IMR-90 (cell line): ENCODE data around the gene DCAF17. TPM values are rescaled to one million over a fixed set of nuclear protein-coding genes. Genes with fewer than 3 reads are reported as not detected.
A peak's percentile ranks its signal among the peaks of the same experiment; 100 is the strongest.

Experiments
- ATAC-seq: fragments of 200-7000 bp; cut with Tn5 transposase; 2 replicates; pipeline ENCODE4 v1.9.1; 2020; ENCODE audit warnings: low read depth, mild to moderate bottlenecking, moderate library complexity
- BruUV-seq: library from RNA; stranded (reverse); fragments of 400-500 nt; replicated peaks from 2 replicates; lab custom pipeline; 2021; lab: Mats Ljungman, UMichigan
- CTCF ChIA-PET: fragments of 300-600 bp; formaldehyde crosslinking; extraction: SDS; loops from one replicate; lab custom pipeline; 2021; ENCODE audit warnings: antibody characterized with exemption; lab: Yijun Ruan, JAX
- POLR2A ChIA-PET: fragments of 300-600 bp; sonication (Branson Sonifier 250); formaldehyde crosslinking; loops from one replicate; lab custom pipeline; 2022; ENCODE audit warnings: antibody characterized with exemption; ENCODE audit not compliant: unreplicated experiment; lab: Charles Lee
- DNase-seq: peaks from one replicate; pipeline ENCODE4 v3.0.0; 2013
- H2AFZ ChIP-seq: replicated peaks from 2 replicates; pipeline ENCODE3; 2013; ENCODE audit warnings: low read length, mild to moderate bottlenecking; ENCODE audit not compliant: poor library complexity
- H2AK5ac ChIP-seq: 2 replicates; pipeline ENCODE4 v1.6.1; 2013; ENCODE audit warnings: low read depth, low read length, inconsistent platforms
- H2AK9ac ChIP-seq: replicated peaks from 2 replicates; pipeline ENCODE3; 2013; ENCODE audit warnings: mild to moderate bottlenecking, low read depth, low read length, moderate library complexity; ENCODE audit not compliant: poor library complexity
- H2BK120ac ChIP-seq: 2 replicates; pipeline ENCODE4 v1.6.1; 2013; ENCODE audit warnings: low read depth, low read length, inconsistent platforms
- H2BK15ac ChIP-seq: 3 replicates; pipeline ENCODE4 v1.6.1; 2013; ENCODE audit warnings: low read depth, low read length, inconsistent platforms
- H2BK20ac ChIP-seq: 2 replicates; pipeline ENCODE4 v1.6.1; 2013; ENCODE audit warnings: low read depth, mild to moderate bottlenecking, inconsistent platforms, low read length, moderate library complexity
- H2BK5ac ChIP-seq: 2 replicates; pipeline ENCODE4 v1.6.1; 2013; ENCODE audit warnings: mild to moderate bottlenecking, low read depth, low read length, inconsistent platforms; ENCODE audit not compliant: poor library complexity, severe bottlenecking
- H3K14ac ChIP-seq: replicated peaks from 2 replicates; pipeline ENCODE4 v1.6.1; 2013; ENCODE audit warnings: low read depth, low read length, inconsistent platforms
- H3K18ac ChIP-seq: 2 replicates; pipeline ENCODE4 v1.6.1; 2013; ENCODE audit warnings: low read depth, low read length, control low read depth
- H3K23ac ChIP-seq: 2 replicates; pipeline ENCODE4 v1.6.1; 2013; ENCODE audit warnings: low read depth, low read length, inconsistent platforms
- H3K27ac ChIP-seq: 2 replicates; pipeline ENCODE4 v1.5.1; 2013; ENCODE audit warnings: mild to moderate bottlenecking, control low read depth, low read length; ENCODE audit not compliant: insufficient read depth
- H3K27me3 ChIP-seq: 2 replicates; pipeline ENCODE4 v1.6.1; 2013; ENCODE audit warnings: low read length; ENCODE audit not compliant: control insufficient read depth, insufficient read depth
- H3K36me3 ChIP-seq: 2 replicates; pipeline ENCODE4 v1.6.1; 2013; ENCODE audit warnings: low read length, mixed read lengths; ENCODE audit not compliant: control insufficient read depth, insufficient read depth
- H3K4ac ChIP-seq: 2 replicates; pipeline ENCODE4 v1.6.1; 2013; ENCODE audit warnings: low read depth, low read length, inconsistent platforms
- H3K4me1 ChIP-seq: 2 replicates; pipeline ENCODE4 v1.6.1; 2013; ENCODE audit warnings: low read length, mixed read lengths; ENCODE audit not compliant: control insufficient read depth, insufficient read depth
- H3K4me2 ChIP-seq: 2 replicates; pipeline ENCODE4 v1.6.1; 2013; ENCODE audit warnings: low read depth, mild to moderate bottlenecking, control low read depth, low read length, moderate library complexity
- H3K4me3 ChIP-seq: 2 replicates; pipeline ENCODE4 v1.5.1; 2013; ENCODE audit warnings: low read depth, mild to moderate bottlenecking, control low read depth, low read length, moderate library complexity; ENCODE audit not compliant: insufficient read depth
- H3K56ac ChIP-seq: 2 replicates; pipeline ENCODE4 v1.6.1; 2013; ENCODE audit warnings: low read length, inconsistent platforms; ENCODE audit not compliant: insufficient read depth; ENCODE audit errors: extremely low read depth
- H3K79me1 ChIP-seq, 2 experiments: 2 replicates each; pipeline ENCODE4 v1.6.1; 2013; ENCODE audit warnings: low read length in 2 of 2, inconsistent platforms in 1 of 2, low read depth in 1 of 2
- H3K9ac ChIP-seq: 2 replicates; pipeline ENCODE4 v1.6.1; 2013; ENCODE audit warnings: low read depth, low read length, control low read depth
- H3K9me1 ChIP-seq: 2 replicates; pipeline ENCODE4 v1.6.1; 2013; ENCODE audit warnings: low read length, inconsistent platforms; ENCODE audit not compliant: insufficient read depth
- H3K9me3 ChIP-seq: 2 replicates; pipeline ENCODE4 v1.6.1; 2013; ENCODE audit warnings: low read length; ENCODE audit not compliant: control insufficient read depth, insufficient read depth
- H4K20me1 ChIP-seq: 2 replicates; pipeline ENCODE4 v1.6.1; 2013; ENCODE audit warnings: low read length, inconsistent platforms; ENCODE audit not compliant: insufficient read depth
- H4K5ac ChIP-seq: 2 replicates; pipeline ENCODE4 v1.6.1; 2013; ENCODE audit warnings: mild to moderate bottlenecking, low read depth, low read length, control low read depth
- H4K8ac ChIP-seq, 2 experiments: 2 replicates each; pipeline ENCODE4 v1.6.1; 2013; ENCODE audit warnings: low read depth in 2 of 2, low read length in 2 of 2, control low read depth in 1 of 2, inconsistent platforms in 1 of 2
- H4K91ac ChIP-seq: 2 replicates; pipeline ENCODE4 v1.6.1; 2013; ENCODE audit warnings: low read depth, low read length, inconsistent platforms; ENCODE audit not compliant: insufficient read depth
- CEBPB ChIP-seq: IDR thresholded peaks from 2 replicates; pipeline ENCODE4 v1.6.1; 2012; ENCODE audit warnings: low read depth, low read length, improper control_type of control experiment
- MAFK ChIP-seq: IDR thresholded peaks from 2 replicates; pipeline ENCODE4 v1.6.1; 2012; ENCODE audit warnings: low read depth, low read length, improper control_type of control experiment
- MXI1 ChIP-seq: IDR thresholded peaks from 2 replicates; pipeline ENCODE4 v1.6.1; 2012; ENCODE audit warnings: low read depth, mild to moderate bottlenecking, low read length, moderate library complexity, borderline replicate concordance
- NFE2L2 ChIP-seq: fragments of 150-350 bp; IDR thresholded peaks from 2 replicates; pipeline ENCODE4 v1.6.1; 2016; ENCODE audit warnings: low read depth, mild to moderate bottlenecking, low read length
- WGBS, 2 experiments: methylation state at CpG; one replicate each; pipeline versions ENCODE4 v1.1.5 to v1.1.7; 2013; ENCODE audit warnings: missing lambda C conversion rate in 2 of 2; ENCODE audit not compliant: insufficient read length in 1 of 2; ENCODE audit errors: extremely low coverage in 2 of 2; 5-methylcytosine and 5-hydroxymethylcytosine counted together
- dilution Hi-C: fragments of 300-500 bp; cut with HindIII; formaldehyde crosslinking; loops from one replicate; pipeline ENCODE4 v1.14.3; 2018; ENCODE audit warnings: low sequenced_read_pairs; ENCODE audit not compliant: unreplicated experiment
- in situ Hi-C: fragments of 300-500 bp; cut with MboI; formaldehyde crosslinking; loops from 3 replicates; pipeline ENCODE4 v1.14.3; 2019; ENCODE audit warnings: low sequenced_read_pairs, inconsistent platforms, mixed read lengths
- intact Hi-C: fragments of 100-400 bp; cut with micrococcal nuclease; formaldehyde crosslinking; loops from 2 replicates; pipeline ENCODE4 v1.10.0; 2022
- polyA plus RNA-seq, 3 experiments: library from polyadenylated mRNA; depleted of rRNA; stranded (reverse); fragments of >200 nt; gene quantifications; 2 replicates each; pipeline ENCODE4 v1.2.3, GENCODE V29; 2012; ENCODE audit warnings: low replicate concordance in 1 of 3
- total RNA-seq: library from RNA; depleted of rRNA; stranded (reverse); fragments of >200 nt; gene quantifications from 2 replicates; pipeline ENCODE4 v1.2.3, GENCODE V29; 2012
- TF ChIP-seq, protein P1 (sequence below): fragments of 150-350 bp; IDR thresholded peaks from 2 replicates; pipeline ENCODE4 v1.6.1; 2016; ENCODE audit warnings: low read depth, mild to moderate bottlenecking, low read length, moderate library complexity, borderline replicate concordance

Gene DCAF17
- total and polyA plus RNA-seq, 2 of the 4 experiments (the other 2 are of a cell fraction), result 6.7 to 13.1 TPM

DNA sequence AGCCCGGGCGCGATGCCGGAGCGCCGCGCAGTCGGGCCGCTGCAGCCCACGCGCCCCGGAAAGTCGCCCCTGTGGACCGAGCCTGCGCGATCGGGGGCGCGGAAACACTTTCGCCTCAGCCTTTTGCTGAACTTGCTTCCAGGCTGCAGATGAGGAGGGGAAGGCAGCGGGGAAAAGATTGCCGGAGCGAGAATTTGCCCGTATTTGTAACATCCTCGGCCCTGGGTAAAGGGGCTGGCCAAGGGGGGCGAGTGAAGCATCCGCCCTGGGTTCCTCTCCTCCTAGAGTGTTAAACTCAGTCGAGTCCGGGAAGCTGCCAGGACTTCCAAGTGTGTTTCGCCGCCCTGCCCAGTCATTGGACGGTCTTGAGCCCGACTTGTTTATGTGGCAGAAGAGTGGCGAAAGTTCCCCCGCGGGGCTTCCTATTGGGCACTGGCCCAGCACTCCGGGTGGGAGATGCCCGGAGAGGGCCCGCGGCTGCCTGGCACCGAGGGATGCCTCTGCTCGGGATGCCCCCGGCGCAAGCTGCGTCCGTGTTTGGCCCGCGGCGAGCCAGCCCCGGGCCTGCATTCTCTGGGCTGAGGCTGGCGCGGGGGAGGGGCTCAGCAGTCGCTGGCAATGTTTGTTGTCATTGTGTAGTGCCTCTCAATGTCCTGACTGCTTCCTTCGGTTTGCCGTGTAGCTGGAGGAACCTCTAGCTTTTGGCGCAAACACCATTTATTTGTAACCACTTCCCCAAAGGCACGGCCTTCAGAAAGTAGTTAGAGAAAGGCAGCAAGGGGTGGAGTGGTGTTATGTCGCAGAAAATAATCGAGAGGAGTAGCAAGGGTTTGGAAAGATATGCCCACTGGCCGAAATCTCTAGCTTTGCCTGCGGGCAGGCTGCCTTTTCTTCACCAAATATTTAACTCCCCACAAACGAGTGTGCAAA, 89.3 kb downstream of the DCAF17 start:
- H3K27me3 ChIP-seq, result no peaks in the 10 kb centered on the region
- H2BK120ac ChIP-seq, result peak overlapping the region; percentile 42
- peak overlapping the region; percentile 99 for H2AK9ac ChIP-seq
- peak overlapping the region; percentile 79 for H3K23ac ChIP-seq
- peak overlapping the region; percentile 83 for H3K27ac ChIP-seq
- peaks cover 10% of the 10 kb centered on the region for H3K9me1 ChIP-seq
- peak overlapping the region; percentile 65 for H4K91ac ChIP-seq
- ATAC-seq (peak; percentile 59), DNase-seq (peak; percentile 76)
- H3K4me1 ChIP-seq, result peaks cover 7% of the 10 kb centered on the region
- BruUV-seq, result no TSS peak
- H2AFZ ChIP-seq, result peak overlapping the region; percentile 94
- peak overlapping the region; percentile 2 to 38; a peak in 3 of 4 replicates for H4K8ac ChIP-seq
- no peak overlapping the region; the same call in 1 of the 2 replicates for H2AK5ac ChIP-seq
- dilution Hi-C loops (no loop called here), intact Hi-C loops (loop anchor here (2.0 to 10.0 kb wide), 2 partner anchors 89 to 549 kb away; partner anchors contain the start of gene DCAF17), in situ Hi-C loops (no loop called here)
- peak overlapping the region; percentile 90 for H3K9ac ChIP-seq
- H3K18ac ChIP-seq, result peak overlapping the region; percentile 59
- H3K56ac ChIP-seq, result peak overlapping the region; percentile 57
- peak overlapping the region; percentile 46 for H3K4ac ChIP-seq
- peak overlapping the region; percentile 86 for H3K4me2 ChIP-seq
- peak overlapping the region; percentile 81 for H3K14ac ChIP-seq
- peaks cover 2% of the 10 kb centered on the region; the same call in 1 of the 2 replicates for H3K36me3 ChIP-seq
- 0% methylated on average over 12 of the region's 62 CpGs; no CpG with 5 or more reads in 1 of the 2 experiments for WGBS, 2 experiments
- ChIA-PET CTCF (no interaction called here), POLR2A (interaction anchor here (0.6 to 1.5 kb wide), 2 partner anchors 8 to 25 kb away, joined by 4 to 5 read pairs; no protein-coding TSS in a partner anchor)
- 0 out of 2 replicates have a peak overlapping the region, but pooled peaks have one; percentile 20 for H2BK20ac ChIP-seq
- no peaks in the 10 kb centered on the region for H3K9me3 ChIP-seq
- peak overlapping the region; percentile 50 for H4K5ac ChIP-seq
- H2BK5ac ChIP-seq, result peak overlapping the region; percentile 82
- peak overlapping the region; percentile 96 for H3K4me3 ChIP-seq
- H4K20me1 ChIP-seq, result peaks cover 17% of the 10 kb centered on the region; the same call in 1 of the 2 replicates
- H2BK15ac ChIP-seq, result no peak overlapping the region
- H3K79me1 ChIP-seq, result peaks cover 3 to 40% of the 10 kb centered on the region in 2 experiments; a peak in 3 of 4 replicates
- TF ChIP-seq, protein P1, sequence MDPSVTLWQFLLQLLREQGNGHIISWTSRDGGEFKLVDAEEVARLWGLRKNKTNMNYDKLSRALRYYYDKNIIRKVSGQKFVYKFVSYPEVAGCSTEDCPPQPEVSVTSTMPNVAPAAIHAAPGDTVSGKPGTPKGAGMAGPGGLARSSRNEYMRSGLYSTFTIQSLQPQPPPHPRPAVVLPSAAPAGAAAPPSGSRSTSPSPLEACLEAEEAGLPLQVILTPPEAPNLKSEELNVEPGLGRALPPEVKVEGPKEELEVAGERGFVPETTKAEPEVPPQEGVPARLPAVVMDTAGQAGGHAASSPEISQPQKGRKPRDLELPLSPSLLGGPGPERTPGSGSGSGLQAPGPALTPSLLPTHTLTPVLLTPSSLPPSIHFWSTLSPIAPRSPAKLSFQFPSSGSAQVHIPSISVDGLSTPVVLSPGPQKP, result no peak
- no peak for TF ChIP-seq CEBPB
- TF ChIP-seq MXI1, result peak; percentile 24; the same call in 1 of the 2 replicates
- no peak for TF ChIP-seq MAFK
- no peak for TF ChIP-seq NFE2L2
